ENCODE data around the gene ILRUN.
"Not testable (repeated sequence)": the region's sequence is repeated elsewhere in the genome, so short reads cannot be mapped to it uniquely, and the experiment has no call there.

Gene ILRUN

DNA sequence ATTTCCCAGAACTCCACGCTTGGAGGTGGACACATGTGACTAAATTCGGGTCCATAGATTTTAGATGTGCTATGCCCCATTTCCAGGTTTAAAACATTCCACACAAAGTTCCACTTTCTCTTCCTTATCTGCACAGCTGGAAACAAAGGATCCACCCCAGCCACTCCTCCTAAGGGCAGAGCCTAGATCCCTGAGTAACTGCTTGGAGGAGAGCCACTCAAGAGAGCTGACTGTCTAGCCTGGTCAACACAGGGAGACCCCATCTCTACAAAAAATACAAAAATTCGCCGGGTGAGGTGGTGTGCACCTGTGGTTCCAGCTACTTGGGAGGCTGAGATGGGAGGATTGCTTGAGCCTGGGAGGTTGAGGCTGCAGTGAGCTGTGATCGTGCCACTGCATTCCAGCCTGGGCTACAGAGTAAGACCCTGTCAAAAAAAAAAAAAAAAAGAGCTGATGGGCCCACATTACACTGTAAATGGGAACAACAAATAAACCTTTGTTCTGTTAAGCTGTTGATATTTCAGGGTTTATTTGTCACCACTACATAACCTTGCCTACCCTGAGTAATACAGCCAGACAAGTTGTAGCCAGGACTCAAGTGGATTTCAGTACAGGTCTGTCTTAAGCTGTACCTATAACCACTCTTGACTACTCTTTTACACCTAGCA is 35.0 kb upstream of the ILRUN start:
- no peak for DNase-seq (ENCODE audit: low read depth)
- TF ChIP-seq, protein P1, sequence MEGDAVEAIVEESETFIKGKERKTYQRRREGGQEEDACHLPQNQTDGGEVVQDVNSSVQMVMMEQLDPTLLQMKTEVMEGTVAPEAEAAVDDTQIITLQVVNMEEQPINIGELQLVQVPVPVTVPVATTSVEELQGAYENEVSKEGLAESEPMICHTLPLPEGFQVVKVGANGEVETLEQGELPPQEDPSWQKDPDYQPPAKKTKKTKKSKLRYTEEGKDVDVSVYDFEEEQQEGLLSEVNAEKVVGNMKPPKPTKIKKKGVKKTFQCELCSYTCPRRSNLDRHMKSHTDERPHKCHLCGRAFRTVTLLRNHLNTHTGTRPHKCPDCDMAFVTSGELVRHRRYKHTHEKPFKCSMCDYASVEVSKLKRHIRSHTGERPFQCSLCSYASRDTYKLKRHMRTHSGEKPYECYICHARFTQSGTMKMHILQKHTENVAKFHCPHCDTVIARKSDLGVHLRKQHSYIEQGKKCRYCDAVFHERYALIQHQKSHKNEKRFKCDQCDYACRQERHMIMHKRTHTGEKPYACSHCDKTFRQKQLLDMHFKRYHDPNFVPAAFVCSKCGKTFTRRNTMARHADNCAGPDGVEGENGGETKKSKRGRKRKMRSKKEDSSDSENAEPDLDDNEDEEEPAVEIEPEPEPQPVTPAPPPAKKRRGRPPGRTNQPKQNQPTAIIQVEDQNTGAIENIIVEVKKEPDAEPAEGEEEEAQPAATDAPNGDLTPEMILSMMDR (IDR thresholded peaks at IDR 0.05; ENCODE audit: insufficient read depth, low read depth, low read length, missing control alignments) = no peak
- H3K4me3 ChIP-seq (ENCODE audit: low read depth, low read length) = no peak overlapping the region

DNA sequence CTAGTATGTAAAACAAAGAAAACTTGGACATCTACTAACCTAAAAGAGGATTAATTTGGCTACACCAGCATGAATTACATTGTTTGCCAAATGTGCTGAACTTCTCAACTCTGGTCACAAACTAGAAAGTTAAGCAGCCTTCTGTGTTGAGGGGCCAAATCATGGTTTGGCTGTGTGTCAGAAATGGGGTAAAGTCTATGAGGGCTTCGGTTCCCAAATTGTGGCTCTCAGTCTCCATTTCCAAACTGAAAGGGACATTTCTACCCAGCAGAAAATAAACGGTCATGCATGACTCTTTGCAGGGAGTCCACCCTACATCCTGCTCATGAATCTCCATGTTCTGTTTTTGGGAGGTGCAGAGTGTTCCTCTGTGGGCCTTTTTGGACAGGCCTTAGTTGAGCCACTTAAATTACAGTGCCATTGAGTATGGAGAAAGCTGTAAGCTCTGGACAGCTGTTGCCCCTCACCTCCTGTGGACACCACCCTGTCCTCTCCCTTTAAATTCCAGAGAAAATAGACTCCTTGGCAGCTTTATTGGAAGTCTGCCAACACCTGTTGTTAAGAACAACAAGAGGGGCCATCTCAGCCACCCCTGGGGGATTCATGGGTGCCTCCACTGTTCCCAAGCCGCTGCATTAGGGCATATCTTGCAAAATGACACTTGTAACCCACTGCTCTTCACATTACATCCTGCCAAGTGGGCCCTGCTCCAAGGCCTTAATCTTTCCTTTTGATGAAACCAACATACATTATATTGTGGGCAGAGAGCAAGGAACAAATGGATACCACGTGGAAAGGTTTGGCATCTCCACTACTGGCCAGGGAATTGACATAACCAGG is 33.3 kb upstream of the ILRUN start:
- H3K4me3 ChIP-seq (ENCODE audit: low read depth, low read length) = no peak overlapping the region
- TF ChIP-seq, protein P1 (IDR thresholded peaks at IDR 0.05; ENCODE audit: insufficient read depth, low read depth, low read length, missing control alignments) = no peak
- no peak for DNase-seq (ENCODE audit: low read depth)

DNA sequence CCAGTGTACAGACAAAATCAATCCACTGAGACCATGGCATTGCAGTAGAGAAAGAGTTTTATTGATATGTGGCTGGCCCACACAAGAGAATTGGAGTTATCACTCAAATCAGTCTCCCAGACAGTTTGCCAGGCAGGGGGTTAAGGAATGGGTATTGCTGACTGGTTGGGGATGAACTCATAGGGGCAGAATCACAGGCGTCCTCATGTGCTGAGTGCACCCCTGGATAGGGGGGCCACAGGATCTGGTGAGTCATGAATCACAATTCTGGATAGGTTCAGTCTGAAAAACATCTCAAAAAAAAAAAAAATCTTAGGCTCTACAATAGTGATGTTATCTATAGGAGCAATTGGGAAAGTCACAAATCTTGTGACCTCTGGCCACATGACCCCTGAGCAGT is 29.5 kb upstream of the ILRUN start:
- no peak overlapping the region for H3K4me3 ChIP-seq (ENCODE audit: low read depth, low read length)
- TF ChIP-seq, protein P1 (IDR thresholded peaks at IDR 0.05; ENCODE audit: insufficient read depth, low read depth, low read length, missing control alignments) = no peak
- no peak for DNase-seq (ENCODE audit: low read depth)

- no peak for DNase-seq (ENCODE audit: low read depth)
- H3K4me3 ChIP-seq (ENCODE audit: low read depth, low read length) = no peak overlapping the region
- TF ChIP-seq, protein P1 (IDR thresholded peaks at IDR 0.05; ENCODE audit: insufficient read depth, low read depth, low read length, missing control alignments) = no peak
These were observed 26.6 kb upstream of the ILRUN start for GRCh38 chr6:34723203-34723602.

DNA sequence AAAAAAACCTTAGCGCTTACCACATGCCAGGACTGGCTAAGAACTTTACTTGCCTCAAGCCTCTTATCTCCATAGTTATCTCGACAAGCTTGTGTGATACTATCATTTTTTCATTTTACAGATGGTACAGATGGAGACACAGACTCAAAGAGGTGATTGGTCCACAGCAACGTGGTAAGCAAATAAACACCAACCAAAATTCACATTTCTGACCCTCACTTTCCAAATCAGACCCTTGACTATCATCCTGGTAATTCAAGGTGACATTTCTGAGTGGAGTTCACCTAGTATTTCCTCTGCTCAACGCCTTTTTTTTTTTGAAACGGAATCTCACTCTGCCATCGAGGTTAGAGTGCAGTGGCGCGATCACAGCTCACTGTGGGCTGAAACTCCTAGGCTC is 25.9 kb upstream of the ILRUN start:
- no peak for DNase-seq (ENCODE audit: low read depth)
- H3K4me3 ChIP-seq (ENCODE audit: low read depth, low read length) = no peak overlapping the region
- TF ChIP-seq, protein P1 (IDR thresholded peaks at IDR 0.05; ENCODE audit: insufficient read depth, low read depth, low read length, missing control alignments) = no peak

- not testable (repeated sequence) for DNase-seq (ENCODE audit: low read depth); H3K4me3 ChIP-seq (ENCODE audit: low read depth, low read length)
These were observed 23.6 kb upstream of the ILRUN start for GRCh38 chr6:34720160-34720559.

DNA sequence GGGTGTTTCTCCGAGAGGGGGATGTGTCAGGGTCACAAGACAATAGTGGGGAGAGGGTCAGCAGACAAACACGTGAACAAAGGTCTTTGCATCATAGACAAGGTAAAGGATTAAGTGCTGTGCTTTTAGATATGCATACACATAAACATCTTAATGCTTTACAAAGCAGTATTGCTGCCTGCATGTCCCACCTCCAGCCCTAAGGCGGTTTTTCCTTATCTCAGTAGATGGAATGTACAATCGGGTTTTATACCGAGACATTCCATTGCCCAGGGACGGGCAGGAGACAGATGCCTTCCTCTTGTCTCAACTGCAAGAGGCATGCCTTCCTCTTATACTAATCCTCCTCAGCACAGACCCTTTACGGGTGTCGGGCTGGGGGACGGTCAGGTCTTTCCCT is 23.1 kb upstream of the ILRUN start:
- not testable (repeated sequence) for DNase-seq (ENCODE audit: low read depth); H3K4me3 ChIP-seq (ENCODE audit: low read depth, low read length)

- DNase-seq (ENCODE audit: low read depth) = no peak
- TF ChIP-seq, protein P1 (IDR thresholded peaks at IDR 0.05; ENCODE audit: insufficient read depth, low read depth, low read length, missing control alignments) = no peak
- no peak overlapping the region for H3K4me3 ChIP-seq (ENCODE audit: low read depth, low read length)
These were observed 22.4 kb upstream of the ILRUN start for GRCh38 chr6:34718976-34719375.
